Epithelial cell of esophagus (primary cell): Measurements from ENCODE around the gene CAMK1.

Source experiments
- DNase-seq: peaks from one replicate; pipeline ENCODE4 v3.0.0; 2010; ENCODE audit warnings: low read depth
- H3K4me3 ChIP-seq: 2 replicates; pipeline ENCODE4 v1.5.1; 2011; ENCODE audit warnings: mild to moderate bottlenecking, low read length, control low read depth
- TF ChIP-seq, protein P1 (sequence below): IDR thresholded peaks from 2 replicates; pipeline ENCODE4 v1.5.1; 2011; ENCODE audit warnings: low read depth, mild to moderate bottlenecking, low read length, control low read depth, inconsistent platforms; ENCODE audit not compliant: insufficient read depth; ENCODE audit errors: missing control alignments

CAMK1 gene

DNA sequence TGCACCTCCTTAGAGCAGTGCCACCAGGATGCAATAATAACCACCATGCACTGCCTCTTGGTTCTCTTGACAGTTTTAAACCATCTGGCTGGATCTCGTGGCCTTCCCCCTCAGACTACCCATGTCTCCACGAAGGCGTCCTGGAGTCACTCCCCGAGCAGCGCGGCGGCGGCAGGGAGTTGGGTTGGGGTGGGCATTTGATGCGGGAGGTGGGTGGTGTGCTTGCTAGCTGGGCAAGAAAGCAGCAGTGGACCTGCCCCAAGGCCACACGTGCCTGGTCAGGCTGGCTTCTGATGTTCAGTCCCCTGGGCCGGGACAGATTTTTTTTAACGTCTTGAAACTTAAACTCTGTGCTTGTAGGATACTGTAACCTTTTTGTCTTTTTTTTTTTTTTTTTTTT, 36.4 kb upstream of the CAMK1 start:
- TF ChIP-seq, protein P1, sequence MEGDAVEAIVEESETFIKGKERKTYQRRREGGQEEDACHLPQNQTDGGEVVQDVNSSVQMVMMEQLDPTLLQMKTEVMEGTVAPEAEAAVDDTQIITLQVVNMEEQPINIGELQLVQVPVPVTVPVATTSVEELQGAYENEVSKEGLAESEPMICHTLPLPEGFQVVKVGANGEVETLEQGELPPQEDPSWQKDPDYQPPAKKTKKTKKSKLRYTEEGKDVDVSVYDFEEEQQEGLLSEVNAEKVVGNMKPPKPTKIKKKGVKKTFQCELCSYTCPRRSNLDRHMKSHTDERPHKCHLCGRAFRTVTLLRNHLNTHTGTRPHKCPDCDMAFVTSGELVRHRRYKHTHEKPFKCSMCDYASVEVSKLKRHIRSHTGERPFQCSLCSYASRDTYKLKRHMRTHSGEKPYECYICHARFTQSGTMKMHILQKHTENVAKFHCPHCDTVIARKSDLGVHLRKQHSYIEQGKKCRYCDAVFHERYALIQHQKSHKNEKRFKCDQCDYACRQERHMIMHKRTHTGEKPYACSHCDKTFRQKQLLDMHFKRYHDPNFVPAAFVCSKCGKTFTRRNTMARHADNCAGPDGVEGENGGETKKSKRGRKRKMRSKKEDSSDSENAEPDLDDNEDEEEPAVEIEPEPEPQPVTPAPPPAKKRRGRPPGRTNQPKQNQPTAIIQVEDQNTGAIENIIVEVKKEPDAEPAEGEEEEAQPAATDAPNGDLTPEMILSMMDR = no peak
- no peak overlapping the region for H3K4me3 ChIP-seq
- DNase-seq = no peak

DNA sequence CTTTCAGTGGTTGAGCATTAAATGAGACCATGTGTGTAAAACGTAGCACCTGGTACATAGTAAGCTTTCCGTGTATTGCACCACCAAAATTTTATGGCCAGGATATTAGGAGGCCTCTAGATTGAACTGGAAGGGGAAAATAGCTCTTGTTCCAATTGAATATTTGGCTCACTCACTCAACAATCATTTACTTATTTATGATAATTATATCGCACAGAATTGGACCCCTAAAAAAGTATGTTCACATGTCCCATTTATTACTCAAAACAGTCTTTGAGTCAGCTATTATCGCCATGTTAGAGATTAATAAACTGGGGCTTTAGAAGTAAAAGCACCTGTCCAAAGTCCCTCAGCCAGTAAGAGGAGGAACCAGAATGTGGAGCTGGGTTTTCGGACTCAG, 35.2 kb upstream of the CAMK1 start:
- TF ChIP-seq, protein P1 = no peak
- no peak for DNase-seq
- H3K4me3 ChIP-seq = no peak overlapping the region

DNA sequence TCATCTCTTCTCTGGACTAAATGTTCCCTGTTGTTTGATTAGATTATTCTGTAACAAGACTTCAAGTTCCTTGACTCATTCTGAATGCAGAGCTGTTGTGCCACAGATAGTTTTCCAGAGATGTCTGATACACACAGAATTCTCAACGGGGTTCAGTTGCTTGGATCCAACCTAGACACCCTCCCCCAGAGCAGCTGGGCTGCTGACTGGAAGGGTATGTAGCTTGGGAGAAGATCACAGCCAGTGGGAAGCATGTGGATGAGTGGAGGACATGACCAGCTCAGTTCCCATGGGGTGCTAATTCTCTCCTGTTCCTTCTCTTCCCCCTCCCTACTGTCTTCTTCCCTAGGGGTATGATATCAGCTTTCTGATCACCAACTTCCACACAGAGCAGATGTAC, 33.7 kb upstream of the CAMK1 start:
- H3K4me3 ChIP-seq = no peak overlapping the region
- DNase-seq = no peak
- TF ChIP-seq, protein P1 = no peak

DNA sequence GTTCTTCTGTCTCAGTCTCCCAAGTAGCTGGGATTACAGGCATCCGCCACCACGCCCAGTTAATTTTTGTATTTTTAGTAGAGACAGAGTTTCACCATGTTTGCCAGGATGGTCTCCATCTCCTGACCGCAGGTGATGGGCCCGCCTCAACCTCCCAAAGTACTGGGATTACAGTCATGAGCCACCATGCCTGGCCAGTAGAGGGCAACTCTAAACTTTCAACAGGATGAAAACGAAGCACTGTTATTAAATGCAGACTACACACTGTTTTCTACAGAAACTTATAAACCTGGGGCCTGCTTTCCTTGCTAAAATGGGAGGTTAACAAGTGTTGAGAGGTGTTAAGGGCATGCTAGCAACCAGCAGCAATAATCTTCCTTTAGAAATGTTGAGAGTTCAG, 30.8 kb upstream of the CAMK1 start:
- TF ChIP-seq, protein P1 = peak; percentile 29
- no peak overlapping the region for H3K4me3 ChIP-seq
- no peak for DNase-seq

DNA sequence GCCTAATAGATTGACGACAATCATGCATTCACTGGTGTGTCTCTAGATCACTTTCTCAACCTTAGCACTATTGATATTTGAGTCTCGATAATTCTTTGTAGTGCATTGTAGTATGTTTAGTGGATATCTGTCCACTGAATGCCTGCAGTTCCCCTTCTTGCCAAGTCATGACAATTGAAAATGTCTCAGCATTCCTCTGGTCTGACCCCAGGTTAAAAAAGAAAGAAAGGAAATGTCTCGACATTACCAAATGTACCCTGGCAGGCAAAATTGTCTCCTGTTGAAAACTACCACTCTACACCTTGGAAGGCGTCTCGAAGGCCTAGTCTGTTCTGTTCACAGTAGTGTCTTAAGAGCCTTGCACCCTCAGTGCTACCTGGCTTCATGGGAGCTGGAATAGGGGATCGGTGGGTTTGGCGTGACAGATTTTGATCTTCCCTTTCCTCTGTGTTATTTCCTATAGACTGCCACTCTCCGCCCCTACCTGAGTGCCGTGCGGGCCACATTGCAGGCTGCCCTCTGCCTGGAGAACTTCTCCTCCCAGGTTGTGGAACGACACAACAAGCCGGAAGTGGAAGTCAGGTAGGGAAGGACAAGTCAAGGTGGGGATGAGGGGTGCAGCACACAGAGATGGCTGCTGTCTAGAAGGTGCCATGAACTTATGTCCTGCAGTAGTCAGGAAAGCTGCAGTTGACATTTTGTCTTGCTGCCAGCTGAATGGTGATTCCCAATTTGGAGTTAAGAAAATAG, 27.6 kb upstream of the CAMK1 start:
- H3K4me3 ChIP-seq = no peak overlapping the region

DNA sequence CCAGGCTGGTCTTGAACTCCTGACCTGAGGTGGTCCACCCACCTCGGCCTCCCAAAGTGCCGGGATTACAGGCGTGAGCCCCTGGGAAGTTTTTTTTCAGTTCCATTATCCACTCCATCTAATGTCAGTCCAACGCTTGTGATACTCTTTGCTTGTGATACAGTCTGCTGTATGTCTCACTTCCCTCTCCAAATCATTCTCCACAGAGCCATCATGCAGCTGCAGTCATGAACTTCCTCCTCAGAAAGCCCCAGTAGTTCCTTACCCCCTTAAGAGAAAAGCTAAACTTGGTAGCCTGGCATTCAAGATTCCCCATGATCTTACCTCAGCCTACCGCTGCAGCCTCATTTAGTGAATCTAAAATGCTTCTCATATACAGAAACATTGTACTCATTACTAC, 25.5 kb upstream of the CAMK1 start:
- no peak overlapping the region for H3K4me3 ChIP-seq
- TF ChIP-seq, protein P1 = no peak
- DNase-seq = no peak

More for the DNA sequence above, 27.6 kb upstream of the CAMK1 start:
- no peak for DNase-seq
- TF ChIP-seq, protein P1 = no peak

DNA sequence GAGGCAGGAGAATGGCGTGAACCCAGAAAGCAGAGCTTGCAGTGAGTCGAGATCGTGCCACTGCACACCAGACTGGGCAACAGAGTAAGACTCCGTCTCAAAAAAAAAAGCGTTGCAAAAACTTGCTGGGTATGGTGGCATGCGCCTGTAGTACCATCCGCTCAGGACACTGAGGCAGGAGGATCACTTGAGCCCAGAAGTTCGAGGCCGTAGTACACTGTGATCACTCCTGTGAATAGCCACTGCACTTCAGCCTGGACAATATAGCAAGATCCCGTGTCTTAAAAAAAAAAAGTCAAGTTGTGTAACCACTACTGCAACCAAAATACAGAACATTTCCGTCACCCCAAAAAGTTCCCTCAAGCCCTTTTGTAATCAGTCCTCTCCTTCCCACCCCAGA, 24.7 kb upstream of the CAMK1 start:
- TF ChIP-seq, protein P1 = no peak
- H3K4me3 ChIP-seq = no peak overlapping the region

More for the DNA sequence above, 24.7 kb upstream of the CAMK1 start:
- no peak for DNase-seq
